GM19468 (cell line): ENCODE data around the gene ZNF341.

Source experiments
- ATAC-seq: cut with Tn5 transposase; IDR thresholded peaks from one replicate; pipeline ENCODE4 v1.9.1; 2021; ENCODE audit warnings: mild to moderate bottlenecking, moderate library complexity, moderate number of reproducible peaks; ENCODE audit not compliant: unreplicated experiment; ENCODE audit errors: extremely low read depth

ZNF341 gene

GRCh38 chr20:33819456-33819855 lies 87.7 kb downstream of the ZNF341 start:
- ATAC-seq, result no peak

GRCh38 chr20:33820362-33820761 lies 88.6 kb downstream of the ZNF341 start:
- ATAC-seq, result no peak

GRCh38 chr20:33821270-33821836 lies 89.6 kb downstream of the ZNF341 start:
- ATAC-seq, result no peak

DNA sequence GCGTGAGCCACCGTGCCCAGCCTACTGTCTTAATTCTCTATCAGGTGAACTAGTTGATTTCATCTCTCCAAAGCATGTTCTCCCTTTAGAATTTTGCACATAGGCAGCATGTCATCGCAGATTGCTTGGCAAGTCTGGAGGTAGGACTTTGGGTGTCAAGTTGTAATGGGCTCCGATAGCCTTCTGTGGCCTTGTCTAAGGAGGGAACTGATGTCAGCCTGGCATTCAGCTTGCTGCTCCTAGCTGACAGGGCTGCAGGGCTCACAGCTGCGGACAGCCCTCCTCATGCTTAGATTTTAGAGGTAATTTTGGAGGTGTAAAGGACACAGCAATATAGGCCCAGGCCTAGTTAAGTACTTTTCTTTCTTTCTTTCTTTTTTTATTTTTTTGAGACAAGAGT lies 90.6 kb downstream of the ZNF341 start:
- ATAC-seq, result no peak

GRCh38 chr20:33822991-33823390 lies 91.2 kb downstream of the ZNF341 start:
- no peak for ATAC-seq

- ATAC-seq, result no peak
Measured at GRCh38 chr20:33824852-33825251, 93.1 kb downstream of the ZNF341 start.

- ATAC-seq, result no peak
Measured at GRCh38 chr20:33825340-33826269, 93.8 kb downstream of the ZNF341 start.

DNA sequence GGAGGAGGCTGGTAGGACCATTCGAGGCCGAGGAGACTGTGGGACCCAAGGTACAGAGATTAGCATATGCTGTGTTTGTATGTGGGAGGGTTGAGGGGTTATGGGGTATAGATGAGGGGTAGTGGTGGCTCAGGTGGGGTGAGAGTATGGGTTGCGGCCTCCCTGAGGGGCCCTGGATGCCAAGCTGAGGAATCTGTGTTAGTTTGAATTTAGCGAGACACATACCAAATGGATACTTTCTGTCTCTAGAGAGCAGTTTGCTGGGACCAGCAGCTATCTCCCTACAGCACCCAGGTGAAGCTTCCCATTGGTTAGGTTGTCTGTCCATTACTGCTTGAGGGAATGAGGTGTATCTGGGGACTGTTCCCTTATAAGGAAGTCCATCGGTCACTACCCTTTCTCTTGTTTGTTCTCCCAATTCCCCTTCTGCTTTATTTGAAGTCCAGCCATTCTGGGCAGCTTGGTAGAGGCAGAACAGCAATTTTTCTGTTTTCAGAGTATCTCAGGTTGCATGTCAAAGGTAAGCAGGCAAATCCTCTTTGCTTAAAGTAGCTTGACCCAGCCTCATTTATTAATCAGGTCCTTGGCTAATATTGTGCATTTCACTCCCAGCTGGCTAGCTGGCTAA lies 94.6 kb downstream of the ZNF341 start:
- no peak for ATAC-seq

GRCh38 chr20:33827109-33827508 lies 95.3 kb downstream of the ZNF341 start:
- no peak for ATAC-seq

GRCh38 chr20:33827634-33828325 lies 96.0 kb downstream of the ZNF341 start:
- ATAC-seq, result no peak

GRCh38 chr20:33828326-33828844 lies 96.6 kb downstream of the ZNF341 start:
- ATAC-seq, result no peak

DNA sequence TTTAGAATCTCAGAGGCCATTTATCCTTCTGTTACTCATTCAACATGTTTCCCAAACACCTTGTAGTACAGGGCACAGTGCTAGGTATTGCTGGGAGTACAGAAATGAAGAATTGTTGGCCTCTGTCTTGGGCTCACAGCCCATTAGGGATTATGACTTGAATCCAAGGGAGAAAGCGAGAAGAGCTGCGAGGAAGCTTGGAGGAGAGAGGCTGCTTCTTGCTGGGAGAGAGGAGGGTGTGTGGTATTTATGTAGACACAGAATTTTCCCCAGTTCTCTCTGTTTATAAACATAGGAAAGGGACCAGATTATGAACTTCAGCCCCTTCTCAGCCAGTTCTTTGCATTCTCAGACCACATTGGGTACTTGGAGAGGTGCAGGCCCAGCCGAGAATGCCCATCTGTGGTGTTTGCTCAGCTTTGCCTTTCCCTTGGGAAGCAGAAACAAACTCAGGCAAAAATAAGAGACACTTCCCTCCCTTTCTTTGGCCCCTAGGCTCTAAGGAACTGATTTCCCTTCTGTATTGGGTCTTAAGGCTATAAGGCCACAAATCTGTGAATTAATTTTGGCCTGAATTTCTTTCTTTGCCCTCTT lies 97.3 kb downstream of the ZNF341 start:
- ATAC-seq, result no peak

- no peak for ATAC-seq
Measured at GRCh38 chr20:33829636-33830035, 97.8 kb downstream of the ZNF341 start.

DNA sequence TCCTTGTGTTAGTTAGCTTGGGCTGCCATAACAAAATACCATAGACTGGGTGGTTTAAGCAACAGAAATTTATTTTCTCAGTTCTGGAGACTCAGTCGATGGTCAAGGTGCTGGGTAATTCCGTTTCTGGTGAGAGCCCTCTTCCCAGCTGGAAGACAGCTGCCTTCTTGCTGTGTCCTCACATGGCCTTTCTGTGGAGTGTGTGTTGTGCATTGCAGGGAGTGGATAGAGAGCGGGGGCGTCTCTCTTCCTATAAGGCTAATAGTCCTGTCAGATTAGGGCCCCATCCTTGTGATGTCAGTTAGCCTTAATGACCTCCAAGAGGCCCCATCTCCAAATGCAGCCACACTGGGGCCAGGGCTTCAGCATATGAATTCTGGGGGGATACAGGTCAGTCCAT lies 98.6 kb downstream of the ZNF341 start:
- no peak for ATAC-seq

DNA sequence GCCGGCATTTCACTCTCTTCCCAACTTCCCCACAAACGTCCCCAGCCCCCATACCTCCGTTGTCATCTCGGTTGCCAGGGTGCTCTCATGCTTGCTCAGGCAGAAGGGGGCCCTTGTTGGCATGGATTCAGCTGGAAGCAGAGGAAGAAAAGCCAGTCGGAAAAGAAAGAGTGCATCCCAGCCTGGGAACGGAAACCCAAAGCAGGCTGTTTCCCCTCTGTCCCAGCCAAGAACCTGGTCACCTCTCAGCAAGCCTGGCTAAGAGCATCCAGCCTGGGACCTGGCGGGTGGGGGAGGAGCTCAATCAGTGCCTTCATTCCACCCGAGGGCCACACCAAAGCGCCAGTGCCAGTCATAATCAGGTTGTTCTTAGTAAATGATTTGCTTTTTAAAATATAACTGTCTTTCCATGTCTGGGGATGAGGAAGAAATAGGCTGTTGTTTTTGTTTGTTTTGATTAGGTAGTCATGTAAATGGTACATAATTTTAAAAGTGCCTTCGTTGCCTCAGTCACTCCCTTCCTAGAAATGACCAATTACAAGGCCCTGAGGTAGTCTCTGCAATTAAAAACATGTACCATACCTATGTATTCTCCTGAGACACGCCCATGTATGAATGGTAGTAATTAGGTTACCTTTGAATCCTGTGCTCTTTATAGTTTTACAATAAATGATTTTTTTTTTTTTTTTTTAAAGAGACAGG lies 100.5 kb downstream of the ZNF341 start:
- no peak for ATAC-seq

DNA sequence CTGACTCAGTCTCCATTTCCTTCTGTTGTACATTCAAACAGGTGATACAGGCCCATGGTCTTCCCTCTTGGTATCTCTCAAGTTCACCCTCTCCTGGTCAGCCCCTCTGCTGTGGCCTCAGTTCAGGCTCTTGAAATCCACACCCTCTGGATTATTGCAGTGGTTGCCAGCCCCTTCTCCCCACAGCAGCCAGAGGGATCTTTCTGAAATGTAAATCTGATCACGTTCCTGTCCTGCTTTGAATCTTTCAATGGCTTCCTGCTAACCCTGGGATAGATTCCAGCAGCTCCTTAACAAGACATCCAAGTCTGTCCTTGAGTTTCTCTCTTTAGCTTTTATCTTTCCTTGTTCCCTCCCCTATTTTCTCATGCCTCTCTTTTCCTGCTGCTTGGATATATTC lies 101.5 kb downstream of the ZNF341 start:
- ATAC-seq, result no peak

- no peak for ATAC-seq
Measured at GRCh38 chr20:33835615-33836172, 103.9 kb downstream of the ZNF341 start.

DNA sequence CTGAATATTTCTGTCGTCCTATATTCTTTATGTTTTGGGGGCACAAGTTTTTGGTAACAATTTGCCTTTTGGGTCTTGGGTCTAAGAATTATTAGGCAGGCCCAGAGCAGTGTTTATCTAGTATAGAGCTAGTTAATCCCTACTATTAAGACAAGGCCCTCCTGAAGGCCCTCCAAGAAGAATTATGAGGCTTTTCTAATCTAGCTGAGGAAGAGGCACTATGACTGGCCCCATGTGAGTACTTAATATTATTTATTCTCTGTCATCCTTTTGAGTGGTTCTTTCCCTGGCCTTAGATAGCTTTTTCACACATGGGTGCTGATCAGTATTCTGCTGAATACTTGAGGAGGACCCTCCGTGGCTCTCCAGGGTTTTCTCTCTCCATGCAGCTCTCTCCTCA lies 104.5 kb downstream of the ZNF341 start:
- no peak for ATAC-seq
